Breast epithelium (tissue), 3 donors: ENCODE results near the gene ZNF488.

Source experiments
- POLR2A ChIP-seq: fragments of 450-650 bp; IDR thresholded peaks from one replicate; pipeline ENCODE4 v1.6.1; 2016; ENCODE audit warnings: antibody characterized with exemption, mild to moderate bottlenecking, moderate library complexity
- TF ChIP-seq, protein P1 (sequence below), 3 donors: fragments of 450-650 bp; IDR thresholded peaks; one replicate each; pipeline ENCODE4 v1.5.1; 2016 to 2017; ENCODE audit warnings: antibody characterized with exemption in 3 of 3, mild to moderate bottlenecking in 3 of 3, moderate library complexity in 3 of 3

DNA sequence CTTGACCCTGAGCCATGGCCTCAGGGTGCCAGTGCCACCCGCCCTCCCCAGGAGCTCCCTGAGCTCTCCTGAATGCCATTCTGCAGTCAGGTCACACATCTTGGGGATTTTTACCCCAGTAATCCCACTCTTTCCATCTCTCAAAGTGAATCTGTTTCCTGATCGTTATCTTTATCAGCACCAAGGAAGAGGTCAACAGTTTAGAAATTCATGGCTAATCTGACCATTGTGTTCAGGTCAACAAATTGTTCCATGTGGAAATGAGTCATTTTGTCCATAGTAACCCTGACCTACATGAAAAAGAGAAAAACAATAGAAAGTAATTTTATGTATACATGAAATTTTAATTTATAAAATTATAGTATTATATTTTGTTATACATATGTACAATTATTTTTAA, 28.8 kb upstream of the ZNF488 start:
- TF ChIP-seq, protein P1, sequence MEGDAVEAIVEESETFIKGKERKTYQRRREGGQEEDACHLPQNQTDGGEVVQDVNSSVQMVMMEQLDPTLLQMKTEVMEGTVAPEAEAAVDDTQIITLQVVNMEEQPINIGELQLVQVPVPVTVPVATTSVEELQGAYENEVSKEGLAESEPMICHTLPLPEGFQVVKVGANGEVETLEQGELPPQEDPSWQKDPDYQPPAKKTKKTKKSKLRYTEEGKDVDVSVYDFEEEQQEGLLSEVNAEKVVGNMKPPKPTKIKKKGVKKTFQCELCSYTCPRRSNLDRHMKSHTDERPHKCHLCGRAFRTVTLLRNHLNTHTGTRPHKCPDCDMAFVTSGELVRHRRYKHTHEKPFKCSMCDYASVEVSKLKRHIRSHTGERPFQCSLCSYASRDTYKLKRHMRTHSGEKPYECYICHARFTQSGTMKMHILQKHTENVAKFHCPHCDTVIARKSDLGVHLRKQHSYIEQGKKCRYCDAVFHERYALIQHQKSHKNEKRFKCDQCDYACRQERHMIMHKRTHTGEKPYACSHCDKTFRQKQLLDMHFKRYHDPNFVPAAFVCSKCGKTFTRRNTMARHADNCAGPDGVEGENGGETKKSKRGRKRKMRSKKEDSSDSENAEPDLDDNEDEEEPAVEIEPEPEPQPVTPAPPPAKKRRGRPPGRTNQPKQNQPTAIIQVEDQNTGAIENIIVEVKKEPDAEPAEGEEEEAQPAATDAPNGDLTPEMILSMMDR (IDR thresholded peaks at IDR 0.05): no peak
- TF ChIP-seq POLR2A: no peak
